B cell (primary cell): ENCODE results near the gene STAG1.

Experiments used
- EZH2 ChIP-seq: IDR thresholded peaks from 2 replicates; pipeline ENCODE4 v1.6.1; 2012; ENCODE audit warnings: borderline replicate concordance, low read depth, mild to moderate bottlenecking, moderate library complexity, low read length; ENCODE audit not compliant: insufficient read depth, poor library complexity, severe bottlenecking
- TF ChIP-seq, protein P1 (sequence below): fragments of 200-600 bp; IDR thresholded peaks from one replicate; pipeline ENCODE4 v1.8.0; 2022; ENCODE audit warnings: antibody characterized with exemption, mild to moderate bottlenecking

DNA sequence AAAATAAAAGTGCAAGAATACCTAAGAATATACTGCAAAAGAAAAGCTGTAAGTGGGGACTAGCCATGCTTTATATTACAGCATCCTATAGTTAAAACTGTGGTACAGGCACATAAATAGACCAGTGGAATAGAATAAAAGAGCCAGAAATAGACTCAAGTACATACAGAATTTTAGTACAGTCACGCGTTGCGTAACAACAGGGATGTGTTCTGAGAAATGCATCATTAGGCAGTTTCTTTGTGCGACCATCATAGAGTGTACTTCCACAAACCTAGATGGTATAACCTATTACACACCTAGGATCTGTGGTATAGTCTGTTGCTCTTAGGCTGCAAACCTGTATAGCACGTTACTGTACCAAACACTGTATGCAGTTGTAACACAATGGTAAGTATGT is 440.2 kb downstream of the STAG1 start:
- TF ChIP-seq, protein P1, sequence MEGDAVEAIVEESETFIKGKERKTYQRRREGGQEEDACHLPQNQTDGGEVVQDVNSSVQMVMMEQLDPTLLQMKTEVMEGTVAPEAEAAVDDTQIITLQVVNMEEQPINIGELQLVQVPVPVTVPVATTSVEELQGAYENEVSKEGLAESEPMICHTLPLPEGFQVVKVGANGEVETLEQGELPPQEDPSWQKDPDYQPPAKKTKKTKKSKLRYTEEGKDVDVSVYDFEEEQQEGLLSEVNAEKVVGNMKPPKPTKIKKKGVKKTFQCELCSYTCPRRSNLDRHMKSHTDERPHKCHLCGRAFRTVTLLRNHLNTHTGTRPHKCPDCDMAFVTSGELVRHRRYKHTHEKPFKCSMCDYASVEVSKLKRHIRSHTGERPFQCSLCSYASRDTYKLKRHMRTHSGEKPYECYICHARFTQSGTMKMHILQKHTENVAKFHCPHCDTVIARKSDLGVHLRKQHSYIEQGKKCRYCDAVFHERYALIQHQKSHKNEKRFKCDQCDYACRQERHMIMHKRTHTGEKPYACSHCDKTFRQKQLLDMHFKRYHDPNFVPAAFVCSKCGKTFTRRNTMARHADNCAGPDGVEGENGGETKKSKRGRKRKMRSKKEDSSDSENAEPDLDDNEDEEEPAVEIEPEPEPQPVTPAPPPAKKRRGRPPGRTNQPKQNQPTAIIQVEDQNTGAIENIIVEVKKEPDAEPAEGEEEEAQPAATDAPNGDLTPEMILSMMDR: no peak
- no peak for TF ChIP-seq EZH2
